HCEC 1CT (cell line): Measurements from ENCODE around the gene KCNJ4.
"Not testable (repeated sequence)": the region's sequence is repeated elsewhere in the genome, so short reads cannot be mapped to it uniquely, and the experiment has no call there.

Source experiments
- DNase-seq: peaks from one replicate; pipeline ENCODE4 v3.0.0-alpha.2; 2017

The KCNJ4 gene

DNA sequence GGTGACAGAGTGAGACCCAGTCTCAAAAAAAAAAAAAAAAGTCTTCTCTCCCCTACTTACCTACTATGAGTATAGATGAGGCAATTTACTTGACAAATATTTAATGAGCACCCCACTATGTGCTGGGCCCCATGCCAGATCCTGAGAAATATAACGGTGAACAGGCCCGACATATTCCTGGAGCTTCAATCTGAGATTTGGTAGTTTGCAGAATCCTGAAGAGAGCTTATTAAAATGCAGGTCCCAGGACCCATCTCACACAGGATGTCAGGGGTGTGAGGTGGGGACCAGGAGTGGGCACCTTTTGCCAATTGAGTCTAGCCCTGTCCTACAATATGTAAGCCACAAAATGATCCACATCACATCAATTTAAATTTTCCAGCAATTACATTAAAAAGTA is 44.0 kb downstream of the KCNJ4 start:
- no peak for DNase-seq

DNA sequence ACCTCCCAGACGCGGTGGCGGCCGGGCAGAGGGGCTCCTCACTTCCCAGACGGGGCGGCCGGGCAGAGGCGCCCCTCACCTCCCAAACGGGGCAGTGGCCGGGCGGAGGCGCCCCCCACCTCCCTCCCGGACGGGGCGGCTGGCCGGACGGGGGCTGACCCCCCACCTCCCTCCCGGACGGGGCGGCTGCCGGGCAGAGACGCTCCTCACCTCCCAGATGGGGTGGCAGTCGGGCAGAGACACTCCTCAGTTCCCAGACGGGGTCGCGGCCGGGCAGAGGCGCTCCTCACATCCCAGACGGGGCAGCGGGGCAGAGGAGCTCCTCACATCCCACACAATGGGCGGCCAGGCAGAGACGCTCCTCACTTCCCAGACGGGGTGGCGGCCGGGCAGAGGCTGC is 45.1 kb downstream of the KCNJ4 start:
- DNase-seq, result not testable (repeated sequence)

DNA sequence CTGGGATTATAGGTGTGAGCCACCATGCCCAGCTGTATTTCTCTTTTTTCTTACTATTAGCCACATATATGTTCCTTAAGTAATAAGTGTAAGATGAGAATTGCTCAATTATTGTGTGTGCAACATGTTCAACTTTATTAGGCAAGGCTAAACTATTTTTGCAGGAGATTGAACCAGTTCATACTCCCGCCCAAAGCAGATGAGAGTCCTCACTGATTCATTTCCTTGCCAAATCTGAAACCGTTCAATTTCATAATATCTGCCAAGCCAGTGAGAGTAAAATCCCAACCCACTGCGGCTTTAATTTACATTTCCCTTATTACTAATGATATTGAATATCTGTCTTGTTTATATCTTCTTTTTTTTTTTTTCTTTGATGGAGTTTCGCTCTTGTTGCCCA is 48.4 kb downstream of the KCNJ4 start:
- peak; percentile 53 for DNase-seq

DNA sequence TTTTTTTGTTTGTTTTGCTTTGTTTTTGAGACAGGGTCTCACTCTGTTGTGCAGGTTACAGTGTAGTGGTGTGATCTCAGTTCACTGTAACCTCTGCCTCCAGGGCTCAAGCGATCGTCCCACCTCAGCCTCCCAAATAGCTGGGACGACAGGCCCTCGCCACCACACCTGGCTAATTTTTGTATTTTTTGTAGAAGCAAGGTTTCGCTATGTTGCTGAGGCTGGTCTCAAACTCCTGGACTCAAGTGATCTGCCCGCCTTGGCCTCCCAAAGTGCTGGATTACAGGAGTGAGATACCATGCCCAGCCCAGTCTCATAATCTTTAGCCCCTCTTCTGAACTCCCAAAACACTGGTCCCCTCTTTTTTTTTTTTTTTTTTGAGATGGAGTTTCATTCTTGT is 50.6 kb downstream of the KCNJ4 start:
- DNase-seq, result no peak

DNA sequence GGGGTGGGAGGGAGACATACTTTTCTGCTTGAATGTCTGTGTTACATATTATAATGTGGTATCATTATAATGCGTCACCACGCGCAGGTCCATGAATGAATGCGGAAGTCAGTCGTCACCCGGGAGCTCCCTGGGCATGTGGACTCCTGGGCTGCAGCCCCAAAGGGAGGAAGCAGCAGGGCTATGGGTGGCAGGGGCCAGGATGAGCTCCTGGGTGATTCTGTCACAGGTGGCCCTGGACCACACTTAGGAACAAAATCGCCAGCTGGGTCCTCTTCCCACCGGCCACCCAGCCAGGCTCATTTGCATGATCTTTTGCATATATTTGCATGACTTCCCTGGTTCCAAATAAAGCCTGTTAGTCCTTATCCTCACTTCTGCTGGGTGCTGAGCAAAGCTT is 51.2 kb downstream of the KCNJ4 start:
- DNase-seq, result no peak

DNA sequence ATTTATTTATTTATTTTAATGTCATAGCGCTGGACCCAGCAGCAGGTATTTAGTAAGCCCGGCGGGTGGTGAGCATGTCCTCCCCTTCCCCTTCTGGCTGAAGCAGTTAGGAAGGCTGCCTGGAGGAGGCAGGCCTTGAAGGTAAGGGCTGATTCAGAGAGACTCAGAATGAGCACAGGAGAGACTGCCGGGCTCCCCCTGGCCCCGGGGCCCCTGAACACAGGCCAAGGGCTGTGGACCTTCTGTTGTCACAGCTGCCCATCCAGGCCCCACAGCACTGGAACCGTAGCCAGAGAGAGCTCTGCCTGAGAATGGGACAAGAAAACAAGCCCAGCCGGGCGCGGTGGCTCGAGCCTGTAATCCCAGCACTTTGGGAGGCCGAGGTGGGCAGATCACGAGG is 52.8 kb downstream of the KCNJ4 start:
- no peak for DNase-seq

DNA sequence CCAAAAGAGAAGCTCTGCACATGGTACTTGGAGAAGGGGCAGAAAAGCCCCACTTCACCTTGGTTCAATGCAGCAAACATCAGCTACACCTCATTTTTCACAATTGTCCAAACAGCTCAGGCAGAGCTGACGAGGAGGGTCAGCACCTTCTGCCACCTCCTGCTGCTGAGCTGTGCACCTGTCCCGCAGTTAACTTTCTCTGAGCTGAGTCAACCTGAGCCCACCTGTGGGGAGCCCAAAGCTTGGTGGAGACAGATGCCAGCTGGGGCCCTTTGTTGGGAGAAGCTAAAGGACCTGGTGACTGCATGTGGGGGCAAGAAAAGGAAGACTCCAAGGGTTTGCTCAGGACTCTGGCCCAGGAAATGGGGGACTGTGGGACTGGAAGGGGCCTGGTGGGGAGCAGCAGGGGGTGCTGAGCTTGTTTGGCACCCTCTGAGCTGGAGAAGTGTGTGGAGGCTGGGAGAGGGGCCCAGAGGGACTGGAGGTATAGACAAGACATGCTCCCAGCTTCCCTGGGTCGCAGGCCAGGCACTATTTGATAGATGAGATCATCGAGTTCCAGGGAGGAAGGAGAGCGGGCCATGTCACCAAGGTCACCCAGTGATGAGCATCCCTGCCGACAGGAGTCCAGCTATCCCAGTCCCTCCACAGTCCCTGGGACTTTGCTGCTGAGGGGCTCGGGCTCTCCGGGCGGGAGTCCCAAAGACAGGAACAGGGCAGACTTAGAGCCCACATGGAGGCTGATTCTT is 53.5 kb downstream of the KCNJ4 start:
- no peak for DNase-seq

DNA sequence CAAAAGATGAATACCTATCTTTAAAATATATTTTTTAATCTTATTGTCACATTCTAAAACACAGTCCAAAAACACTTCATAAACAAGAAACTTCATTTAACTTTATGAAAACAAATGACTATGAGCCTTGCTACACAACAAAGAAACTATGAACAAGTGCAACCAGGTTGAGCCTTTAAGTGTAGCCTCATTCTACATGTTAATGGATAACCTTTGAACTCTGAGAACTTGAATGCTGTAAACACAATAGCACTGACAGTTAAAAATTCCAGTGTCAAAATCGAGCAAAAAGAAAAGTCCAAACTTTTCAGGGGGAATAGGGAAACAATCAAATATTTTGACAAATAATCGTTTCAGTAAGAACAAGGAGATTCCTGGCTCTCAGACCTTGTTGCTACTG is 54.7 kb downstream of the KCNJ4 start:
- DNase-seq, result not testable (repeated sequence)

DNA sequence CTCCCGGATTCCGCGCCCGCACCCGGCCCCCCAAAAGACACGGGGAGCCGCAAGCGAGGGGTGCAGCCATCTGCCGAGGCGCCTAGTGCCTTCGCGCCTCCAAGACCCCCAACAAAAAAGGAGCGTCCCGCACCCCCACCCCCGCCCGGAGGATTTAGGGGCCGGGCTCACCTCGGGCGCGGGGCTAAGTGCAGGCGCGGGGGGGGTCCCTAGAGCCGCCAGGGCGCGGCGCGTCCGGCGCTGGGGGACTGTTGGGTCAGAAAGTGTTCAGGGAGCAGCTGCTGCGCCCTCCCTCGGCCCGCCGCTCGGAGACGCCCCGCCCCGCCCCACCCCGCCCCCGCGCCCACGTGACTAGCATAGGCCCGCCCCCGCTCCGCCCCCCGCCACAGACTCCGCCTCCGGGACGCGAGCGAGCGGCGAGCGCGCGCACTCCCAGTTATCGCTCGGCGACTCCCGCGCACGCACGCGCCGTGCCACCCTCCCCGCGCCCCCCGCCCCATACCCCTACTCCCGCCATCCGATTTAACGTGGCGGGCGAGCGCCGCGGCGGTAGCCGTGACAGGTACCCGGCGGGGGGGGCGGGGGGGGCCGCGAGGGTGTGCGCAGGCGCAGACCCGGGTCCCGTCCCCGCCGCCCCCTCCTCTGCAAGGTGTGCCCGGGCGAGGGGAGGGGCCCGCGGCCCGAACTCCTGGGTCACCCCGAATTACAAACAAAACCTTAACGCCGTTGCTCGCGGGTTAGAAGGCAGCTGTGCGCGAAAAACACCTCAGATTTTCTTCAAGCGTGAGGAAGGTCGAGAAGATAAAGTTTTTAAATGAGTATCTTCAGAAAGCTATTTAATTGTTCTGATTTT is 56.2 kb downstream of the KCNJ4 start:
- peak; percentile 78 for DNase-seq

DNA sequence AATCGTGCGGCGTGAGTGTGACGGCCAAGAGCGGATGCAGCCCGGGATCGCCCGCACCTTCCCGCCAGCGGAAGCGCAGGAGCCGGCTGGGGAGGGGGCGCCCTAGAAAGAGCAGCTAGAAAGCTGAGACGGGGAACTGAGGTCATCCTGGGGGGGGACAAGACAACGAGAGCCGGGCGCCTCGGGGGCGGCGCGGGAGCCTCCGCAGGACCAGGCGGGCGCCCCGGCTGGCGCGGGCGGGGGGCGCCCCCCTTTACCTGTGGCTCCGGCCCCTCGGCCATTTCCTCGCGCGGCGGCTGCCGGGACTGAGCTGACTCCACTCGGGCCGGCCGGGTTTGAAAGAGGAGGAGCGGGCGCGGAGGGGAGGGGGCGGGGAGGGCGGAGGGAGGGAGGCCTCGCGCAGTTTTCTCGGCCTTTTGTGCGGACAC is 56.8 kb downstream of the KCNJ4 start:
- DNase-seq, result peak; percentile 26

DNA sequence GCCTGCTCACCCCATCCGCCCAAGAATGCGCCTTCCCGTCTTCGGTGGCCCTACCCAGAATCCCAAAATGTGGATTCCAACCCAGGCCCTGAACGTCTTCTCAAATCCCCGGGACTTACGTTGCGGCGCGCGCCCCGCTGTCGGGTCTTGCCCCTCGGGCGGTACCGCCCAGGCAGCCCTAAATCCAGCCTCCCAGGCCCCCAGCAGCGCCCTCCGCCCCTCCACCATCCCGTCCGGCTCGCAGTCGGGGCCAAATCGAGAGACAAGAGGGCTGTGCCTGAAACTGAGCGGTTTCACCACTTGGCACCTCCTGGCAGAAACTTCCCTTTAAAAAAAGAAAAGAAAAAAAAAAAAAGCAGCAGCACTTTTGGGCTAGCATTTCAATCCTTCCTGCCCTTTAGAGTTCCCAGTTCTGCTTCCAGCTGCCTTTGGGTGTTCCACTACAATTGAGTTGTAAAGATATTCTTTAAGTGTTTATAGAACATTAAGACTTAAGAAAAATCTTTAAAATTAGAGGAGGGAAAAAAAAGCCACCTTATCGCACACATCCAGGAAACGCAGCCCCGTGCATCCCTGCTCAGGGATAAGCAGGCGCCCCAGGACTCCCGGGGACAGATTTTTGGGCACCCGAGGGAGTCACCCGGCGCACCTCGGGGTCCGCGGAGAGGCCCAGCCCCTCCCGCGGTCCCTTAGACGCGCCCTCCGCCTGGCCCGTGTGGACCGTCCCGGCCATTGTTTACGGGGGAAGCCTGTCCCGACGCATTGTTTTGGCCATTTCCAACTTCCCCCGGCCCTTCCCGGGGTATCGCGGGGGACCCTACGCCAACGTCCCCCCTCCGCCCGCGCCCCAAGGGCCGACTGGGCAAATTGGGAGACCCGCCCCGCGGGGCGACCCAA is 57.6 kb downstream of the KCNJ4 start:
- no peak for DNase-seq

DNA sequence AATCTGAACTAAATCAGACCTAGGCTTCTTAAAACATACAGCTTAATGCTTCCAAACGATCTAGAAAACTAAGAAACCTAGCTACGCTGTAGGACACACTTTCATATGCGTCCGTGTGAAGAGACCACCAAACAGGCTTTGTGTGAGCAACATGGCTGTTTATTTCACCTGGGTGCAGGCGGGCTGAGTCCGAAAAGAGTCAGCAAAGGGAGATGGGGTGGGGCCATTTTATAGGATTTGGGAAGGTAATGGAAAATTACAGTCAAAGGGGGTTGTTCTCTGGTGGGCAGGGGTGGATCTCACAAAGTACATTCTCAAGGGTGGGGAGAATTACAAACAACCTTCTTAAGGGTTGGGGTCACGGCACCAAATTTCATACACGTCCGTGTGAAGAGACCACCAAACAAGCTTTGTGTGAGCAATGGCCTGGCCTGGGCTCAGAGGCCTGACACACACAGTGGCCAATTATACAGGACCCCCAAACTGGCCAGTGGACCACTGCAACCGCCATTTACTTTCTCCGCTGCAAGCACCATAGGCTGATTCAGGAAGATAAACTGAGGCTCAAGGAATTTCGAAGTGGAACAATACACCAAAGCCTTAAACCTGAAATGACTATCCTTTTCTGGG is 58.4 kb downstream of the KCNJ4 start:
- not testable (repeated sequence) for DNase-seq

DNA sequence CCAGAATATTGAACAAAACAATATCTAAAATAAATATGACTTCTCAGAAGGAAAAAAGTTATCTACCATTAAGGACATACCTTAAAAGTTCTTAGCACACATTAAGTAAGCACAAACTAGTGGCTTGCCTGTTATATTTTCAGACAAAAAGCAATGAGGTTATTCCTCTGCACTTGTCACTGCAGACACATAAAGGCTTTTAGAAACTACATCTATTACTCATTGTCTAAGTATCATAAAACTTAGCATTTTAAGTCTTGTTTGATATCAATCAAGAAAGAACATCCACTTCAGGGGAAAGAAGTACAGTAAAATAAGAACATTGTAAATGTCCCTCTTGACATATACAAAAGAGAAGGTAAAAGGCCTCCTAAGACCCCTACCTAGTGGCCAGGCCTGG is 59.1 kb downstream of the KCNJ4 start:
- DNase-seq, result not testable (repeated sequence)

DNA sequence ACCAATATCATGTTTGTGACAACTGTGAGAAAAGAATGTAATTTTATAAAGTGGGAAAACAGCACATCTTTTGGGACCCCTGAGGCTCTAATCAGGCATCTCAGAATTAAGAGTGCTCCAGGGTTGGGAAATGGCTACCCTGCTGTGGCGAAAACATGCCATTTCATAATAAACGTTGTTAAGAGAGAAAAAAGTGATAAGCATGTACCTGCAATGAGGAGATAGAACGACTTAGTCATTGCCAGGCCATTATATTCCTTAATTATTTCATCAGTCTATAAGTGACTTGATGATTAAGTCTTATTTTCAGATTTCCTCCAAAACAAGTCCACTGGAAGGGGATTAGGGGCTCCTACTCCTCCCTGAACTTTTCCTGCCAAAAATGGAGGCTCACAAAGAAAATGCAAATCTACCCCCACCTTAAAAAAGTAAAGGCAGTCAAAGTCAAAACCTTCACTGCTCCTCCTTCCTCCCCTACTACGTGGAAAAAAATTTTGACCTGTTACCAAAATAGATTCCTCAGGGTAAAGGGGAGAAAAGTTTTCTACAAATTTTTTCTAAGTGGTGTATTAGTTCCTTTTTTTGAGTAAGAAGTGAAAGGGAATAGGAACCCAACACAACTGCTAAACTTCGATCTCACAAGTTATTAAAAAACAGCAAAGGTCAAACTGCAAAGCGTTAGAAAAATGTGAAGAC is 59.9 kb downstream of the KCNJ4 start:
- DNase-seq, result not testable (repeated sequence)

DNA sequence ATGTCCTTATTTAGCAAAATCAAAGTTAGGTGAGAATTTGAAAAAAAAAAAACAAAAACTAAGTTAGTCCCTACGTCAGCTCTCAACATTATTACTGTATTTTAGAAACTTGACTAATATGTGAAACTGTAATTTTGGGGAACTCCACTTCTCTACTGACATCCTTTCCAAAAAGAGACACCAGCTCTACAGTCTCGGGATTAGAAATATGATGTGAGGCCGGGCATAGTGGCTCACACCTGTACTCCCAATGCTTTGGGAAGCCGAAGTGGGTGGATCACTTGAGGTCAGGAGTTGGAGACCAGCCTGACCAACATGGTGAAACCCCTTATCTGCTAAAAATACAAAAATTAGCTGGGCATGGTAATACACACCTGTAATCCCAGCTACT is 65.6 kb downstream of the KCNJ4 start:
- DNase-seq, result not testable (repeated sequence)

DNA sequence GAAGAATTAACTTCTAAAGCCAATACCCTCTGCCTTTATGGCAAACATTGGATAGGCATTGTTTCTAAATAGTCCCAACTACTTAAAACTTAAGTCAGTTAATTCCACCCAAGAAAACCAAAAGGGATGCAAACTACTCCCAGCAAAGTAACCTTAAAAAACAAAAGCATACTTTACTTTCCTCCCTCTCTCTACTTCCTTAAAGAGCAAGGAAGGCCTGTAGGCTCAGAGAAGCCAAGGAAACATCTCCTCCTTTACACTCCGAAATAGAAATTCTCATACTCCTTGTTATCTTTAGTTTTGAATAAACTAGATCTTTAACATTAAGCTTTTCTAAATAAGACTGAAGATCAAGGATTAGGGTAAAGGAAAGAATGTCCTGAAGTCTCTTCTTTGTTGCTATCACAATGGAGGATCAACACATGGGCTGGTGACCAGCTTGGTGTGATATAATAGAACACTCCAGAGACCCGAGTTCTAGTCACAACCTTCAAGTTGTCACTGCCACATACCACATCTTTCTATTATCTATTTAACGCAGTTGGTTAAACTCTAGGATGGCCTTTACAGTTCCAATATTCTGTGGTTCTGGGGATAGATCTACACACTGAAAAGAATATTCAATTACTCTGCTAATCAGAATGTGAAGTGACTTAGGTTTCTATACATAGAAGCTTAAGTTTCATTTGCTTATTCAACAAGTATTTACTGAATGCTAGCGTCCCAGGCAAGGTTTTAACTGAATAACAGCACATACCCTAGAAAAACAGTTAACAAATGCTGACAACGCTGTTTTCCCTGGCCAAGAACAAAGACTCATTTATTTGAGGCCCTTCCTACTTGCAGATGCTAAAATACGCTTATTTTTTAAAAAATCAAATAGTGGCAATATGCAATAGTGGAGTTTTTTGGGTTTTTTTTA is 66.2 kb downstream of the KCNJ4 start:
- not testable (repeated sequence) for DNase-seq

DNA sequence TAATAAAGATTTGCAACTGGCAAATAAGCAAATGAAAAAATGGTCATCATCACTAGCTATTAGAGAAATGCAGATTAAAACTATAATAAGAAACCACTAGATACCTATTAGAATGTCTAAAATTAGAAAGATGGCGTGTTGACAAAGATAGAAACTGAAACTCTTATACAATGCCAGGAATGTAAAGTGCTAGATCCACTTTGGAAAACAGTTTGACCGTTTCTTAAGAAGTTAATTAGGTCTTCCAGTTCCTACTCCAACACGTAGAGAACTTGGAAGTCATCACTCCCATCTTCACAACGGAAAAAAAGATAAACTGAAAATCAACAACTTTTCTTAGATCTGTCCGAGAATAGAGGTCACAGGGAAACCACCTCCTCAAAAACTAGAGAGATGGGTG is 68.1 kb downstream of the KCNJ4 start:
- DNase-seq, result not testable (repeated sequence)

DNA sequence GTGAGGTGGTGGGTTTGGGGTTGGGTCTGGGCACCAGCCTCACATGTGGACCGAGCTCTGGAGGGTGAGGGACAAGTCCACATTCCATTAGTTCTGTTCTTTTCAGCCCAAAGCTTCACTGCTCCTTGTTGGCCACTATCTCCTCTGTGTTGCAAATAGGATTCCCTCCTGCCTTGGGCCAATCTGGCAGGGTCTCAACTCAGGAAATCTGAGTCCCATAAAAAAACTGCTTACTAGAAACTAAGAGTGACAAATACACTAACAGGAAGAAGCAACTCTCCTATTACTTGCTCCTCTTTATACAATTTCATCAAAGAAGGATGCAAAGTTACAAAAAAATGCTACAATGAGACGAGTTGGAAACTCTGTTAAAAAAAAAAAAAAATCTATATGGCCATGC is 71.6 kb downstream of the KCNJ4 start:
- no peak for DNase-seq

DNA sequence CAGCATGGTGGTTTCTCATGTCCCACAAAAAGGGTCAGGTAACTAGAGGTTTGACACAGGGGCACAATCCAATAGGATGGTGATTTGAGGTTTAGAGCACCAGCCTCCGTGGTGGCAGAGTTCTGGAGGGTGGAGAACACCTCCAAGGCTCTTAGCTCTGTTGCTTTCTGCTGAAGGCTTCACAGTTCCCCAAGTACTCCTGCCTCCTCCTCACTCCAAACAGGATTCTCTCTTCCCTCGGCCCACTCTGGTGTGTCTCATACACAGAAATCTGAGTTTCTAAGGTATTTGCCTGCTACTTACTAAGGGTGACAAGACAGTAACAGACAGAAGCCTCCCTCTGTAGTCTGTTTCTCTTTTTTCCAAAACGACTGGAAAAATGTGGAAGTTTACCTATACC is 73.6 kb downstream of the KCNJ4 start:
- DNase-seq, result not testable (repeated sequence)
